Peyer's patch (tissue), 4 donors: ENCODE results near the gene HTR6. TPM values are rescaled to one million over a fixed set of nuclear protein-coding genes. Genes with fewer than 3 reads are reported as not detected.

Experiments used
- DNase-seq, 3 donors: peaks; one replicate each; pipeline ENCODE4 v3.0.0-alpha.2; 2017 to 2019
- H3K27ac ChIP-seq, 4 donors: fragments of 200-600 bp; sonication (generic); one replicate each; pipeline ENCODE4 v1.5.1; 2016 to 2019
- H3K27me3 ChIP-seq, 2 donors: fragments of 200-600 bp; sonication (generic); one replicate each; pipeline ENCODE4 v1.5.1; 2019
- H3K36me3 ChIP-seq, 3 donors: fragments of 200-600 bp; sonication (generic); one replicate each; pipeline ENCODE4 v1.5.1; 2016 to 2019
- H3K4me1 ChIP-seq, 4 donors: fragments of 200-600 bp; sonication (generic); one replicate each; pipeline ENCODE4 v1.5.1; 2016 to 2019
- H3K4me3 ChIP-seq, 4 donors: fragments of 200-600 bp; sonication (generic); 1 replicate in 3 of 4; 2 replicates in 1 of 4; pipeline ENCODE4 v1.5.1; 2016 to 2019; ENCODE audit warnings: mild to moderate bottlenecking in 1 of 4
- H3K9me3 ChIP-seq, 4 donors: fragments of 200-600 bp; sonication (generic); one replicate each; pipeline ENCODE4 v1.5.1; 2016 to 2019; ENCODE audit warnings: mild to moderate bottlenecking in 1 of 4
- POLR2A ChIP-seq, 2 donors: fragments of 450-650 bp; IDR thresholded peaks; one replicate each; pipeline ENCODE4 v1.5.1; 2017; ENCODE audit warnings: antibody characterized with exemption in 2 of 2, mild to moderate bottlenecking in 2 of 2, moderate library complexity in 2 of 2
- total RNA-seq, 4 donors: library from RNA; depleted of rRNA; stranded (reverse); fragments of >200 nt; gene quantifications; one replicate each; pipeline ENCODE4 v1.1.0, GENCODE V29; 2016
- TF ChIP-seq, protein P1 (sequence below), 6 experiments: fragments of 450-650 bp in 4 of 6; fragments of 200-600 bp in 2 of 6; sonication (generic) in 1 of 6; IDR thresholded peaks; one replicate each; pipeline ENCODE4 v1.5.1; 2017 to 2019; ENCODE audit warnings: antibody characterized with exemption in 6 of 6, mild to moderate bottlenecking in 3 of 6, moderate library complexity in 1 of 6

HTR6 gene
- total RNA-seq, 4 donors from 2014 or later, result 0.88 TPM; not detected in 3

- Histone ChIP-seq H3K36me3 (peaks cover 0 to 10% (median 0%) of the 10 kb centered on the region in 3 donors), H3K4me1 (no peaks in the 10 kb centered on the region), H3K27me3 (no peaks in the 10 kb centered on the region), H3K9me3 (peaks cover 0 to under 1% (median 0%) of the 10 kb centered on the region in 4 donors), H3K4me3 (no peak overlapping the region), H3K27ac (no peak overlapping the region)
- no peak for DNase-seq
- TF ChIP-seq, protein P1, sequence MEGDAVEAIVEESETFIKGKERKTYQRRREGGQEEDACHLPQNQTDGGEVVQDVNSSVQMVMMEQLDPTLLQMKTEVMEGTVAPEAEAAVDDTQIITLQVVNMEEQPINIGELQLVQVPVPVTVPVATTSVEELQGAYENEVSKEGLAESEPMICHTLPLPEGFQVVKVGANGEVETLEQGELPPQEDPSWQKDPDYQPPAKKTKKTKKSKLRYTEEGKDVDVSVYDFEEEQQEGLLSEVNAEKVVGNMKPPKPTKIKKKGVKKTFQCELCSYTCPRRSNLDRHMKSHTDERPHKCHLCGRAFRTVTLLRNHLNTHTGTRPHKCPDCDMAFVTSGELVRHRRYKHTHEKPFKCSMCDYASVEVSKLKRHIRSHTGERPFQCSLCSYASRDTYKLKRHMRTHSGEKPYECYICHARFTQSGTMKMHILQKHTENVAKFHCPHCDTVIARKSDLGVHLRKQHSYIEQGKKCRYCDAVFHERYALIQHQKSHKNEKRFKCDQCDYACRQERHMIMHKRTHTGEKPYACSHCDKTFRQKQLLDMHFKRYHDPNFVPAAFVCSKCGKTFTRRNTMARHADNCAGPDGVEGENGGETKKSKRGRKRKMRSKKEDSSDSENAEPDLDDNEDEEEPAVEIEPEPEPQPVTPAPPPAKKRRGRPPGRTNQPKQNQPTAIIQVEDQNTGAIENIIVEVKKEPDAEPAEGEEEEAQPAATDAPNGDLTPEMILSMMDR (IDR thresholded peaks at IDR 0.05), result no peak
- no peak for TF ChIP-seq POLR2A (IDR thresholded peaks at IDR 0.05)
These were observed 20.0 kb downstream of the HTR6 start for GRCh38 chr1:19684677-19685076.

GRCh38 chr1:19685994-19686393 lies 21.3 kb downstream of the HTR6 start:
- Histone ChIP-seq H3K36me3 (peaks cover 0 to 17% (median 0%) of the 10 kb centered on the region in 3 donors), H3K27me3 (no peaks in the 10 kb centered on the region), H3K27ac (no peak overlapping the region), H3K4me1 (no peaks in the 10 kb centered on the region), H3K9me3 (peaks cover 0 to 9% (median 0%) of the 10 kb centered on the region in 4 donors), H3K4me3 (no peak overlapping the region)
- no peak for DNase-seq
- TF ChIP-seq, protein P1 (IDR thresholded peaks at IDR 0.05), result no peak
- no peak for TF ChIP-seq POLR2A (IDR thresholded peaks at IDR 0.05)

DNA sequence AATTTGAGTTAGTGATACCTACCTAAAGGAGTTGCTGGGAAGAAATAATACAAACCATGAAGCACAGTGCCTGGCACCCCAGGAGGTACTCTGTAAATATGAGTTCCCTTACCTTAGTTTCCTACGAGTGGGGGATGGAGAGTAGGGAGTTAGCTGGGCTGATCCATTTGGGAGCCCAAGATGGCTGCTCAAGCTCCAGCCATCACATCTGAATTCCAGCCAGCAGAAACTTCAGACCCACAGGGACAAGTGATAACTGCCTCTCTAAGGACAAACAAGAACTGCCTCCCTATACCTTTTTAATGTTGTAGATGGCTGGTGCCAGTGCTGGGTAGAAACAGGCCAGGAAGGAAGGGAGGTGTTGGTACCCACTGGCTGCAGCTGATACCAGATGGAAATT lies 22.7 kb downstream of the HTR6 start:
- H3K36me3 ChIP-seq, result peaks cover 0 to 26% (median 0%) of the 10 kb centered on the region in 3 donors
- TF ChIP-seq POLR2A (IDR thresholded peaks at IDR 0.05), result no peak
- TF ChIP-seq, protein P1 (IDR thresholded peaks at IDR 0.05), result no peak
- H3K27ac ChIP-seq, result peak overlapping the region in 1 of 4 donors; percentile 17
- H3K4me3 ChIP-seq, result no peak overlapping the region
- DNase-seq, result no peak
- H3K4me1 ChIP-seq, result no peaks in the 10 kb centered on the region
- H3K27me3 ChIP-seq, result no peaks in the 10 kb centered on the region
- H3K9me3 ChIP-seq, result peaks cover 0 to 9% (median 0%) of the 10 kb centered on the region in 4 donors

GRCh38 chr1:19688041-19688842 lies 23.6 kb downstream of the HTR6 start:
- H3K27me3 ChIP-seq, result no peaks in the 10 kb centered on the region
- TF ChIP-seq, protein P1 (IDR thresholded peaks at IDR 0.05), result no peak
- TF ChIP-seq POLR2A (IDR thresholded peaks at IDR 0.05), result no peak
- peaks cover 0 to 27% (median 0%) of the 10 kb centered on the region in 3 donors for H3K36me3 ChIP-seq
- DNase-seq, result peak in 1 of 3 donors; percentile 28
- H3K4me3 ChIP-seq, result no peak overlapping the region
- H3K27ac ChIP-seq, result peak overlapping the region in 1 of 4 donors; percentile 17
- H3K9me3 ChIP-seq, result peaks cover 0 to 9% (median 0%) of the 10 kb centered on the region in 4 donors
- no peaks in the 10 kb centered on the region for H3K4me1 ChIP-seq

DNA sequence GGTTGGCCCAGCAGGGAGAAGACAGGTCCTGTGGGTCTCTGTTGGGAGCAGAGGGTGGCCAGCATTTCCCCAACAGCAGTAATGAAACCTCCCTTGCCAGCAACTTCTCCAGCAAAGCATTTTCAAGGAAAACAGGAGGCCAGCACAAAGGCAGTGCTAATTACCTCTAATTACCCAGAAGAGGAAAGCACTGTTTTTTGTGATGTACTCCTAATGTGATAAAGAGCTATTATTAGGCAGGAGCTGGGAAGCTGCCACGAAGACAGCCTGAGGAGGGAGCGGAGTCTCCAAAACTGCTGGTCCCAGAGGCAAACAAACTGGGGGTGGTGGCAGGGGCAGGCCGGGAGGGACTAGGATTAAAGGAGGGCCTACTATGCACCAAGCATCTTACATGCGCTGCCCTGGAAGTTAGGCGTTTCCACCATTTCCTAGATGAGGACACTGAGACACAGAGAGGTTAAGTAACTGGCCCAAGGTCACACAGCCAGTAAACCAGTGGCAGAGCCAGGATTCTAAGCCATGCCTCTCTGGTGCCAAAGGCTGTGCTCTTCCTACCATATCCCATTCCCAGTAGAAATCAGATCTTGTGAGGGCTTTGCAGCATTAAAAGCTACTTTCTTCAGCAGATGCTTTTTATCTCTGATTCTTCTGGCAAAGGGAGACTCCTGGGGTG lies 24.5 kb downstream of the HTR6 start:
- H3K4me1 ChIP-seq, result no peaks in the 10 kb centered on the region
- no peak overlapping the region for H3K4me3 ChIP-seq
- H3K27ac ChIP-seq, result peak overlapping the region in 1 of 4 donors; percentile 17
- H3K9me3 ChIP-seq, result peaks cover 0 to 9% (median 0%) of the 10 kb centered on the region in 4 donors
- TF ChIP-seq, protein P1 (IDR thresholded peaks at IDR 0.05), result no peak
- TF ChIP-seq POLR2A (IDR thresholded peaks at IDR 0.05), result no peak
- H3K27me3 ChIP-seq, result no peaks in the 10 kb centered on the region
- DNase-seq, result no peak
- H3K36me3 ChIP-seq, result peaks cover 0 to 36% (median 0%) of the 10 kb centered on the region in 3 donors
